Mesenchymal stem cell (in vitro differentiated cells and primary cell): Measurements from ENCODE around the gene PTPRH.

Experiments
- DNase-seq: peaks from one replicate; pipeline ENCODE4 v3.0.0-alpha.2; 2013
- H2AFZ ChIP-seq: one replicate; pipeline ENCODE4 v1.6.1; 2013; ENCODE audit warnings: low read depth, mild to moderate bottlenecking, control low read depth, inconsistent platforms, low read length, moderate library complexity
- H2AK5ac ChIP-seq: 2 replicates; pipeline ENCODE4 v1.6.1; 2013; ENCODE audit warnings: low read length, moderate library complexity, mild to moderate bottlenecking, inconsistent platforms; ENCODE audit not compliant: severe bottlenecking
- H2BK120ac ChIP-seq: one replicate; pipeline ENCODE4 v1.6.1; 2013; ENCODE audit warnings: low read depth, mild to moderate bottlenecking, inconsistent platforms, low read length, moderate library complexity
- H2BK12ac ChIP-seq, 2 experiments: one replicate each; pipeline ENCODE4 v1.6.1; 2013; ENCODE audit warnings: inconsistent platforms in 2 of 2, low read length in 2 of 2, mild to moderate bottlenecking in 2 of 2, moderate library complexity in 2 of 2, control low read depth in 1 of 2
- H2BK15ac ChIP-seq: one replicate; pipeline ENCODE4 v1.6.1; 2013; ENCODE audit warnings: mild to moderate bottlenecking, low read depth, inconsistent platforms; ENCODE audit not compliant: poor library complexity, severe bottlenecking
- H2BK5ac ChIP-seq: 2 replicates; pipeline ENCODE4 v1.6.1; 2013; ENCODE audit warnings: low read depth, mild to moderate bottlenecking, low read length, control low read depth, inconsistent platforms; ENCODE audit not compliant: poor library complexity, severe bottlenecking
- H3K14ac ChIP-seq, 2 experiments: one replicate each; pipeline ENCODE4 v1.6.1; 2013; ENCODE audit warnings: inconsistent platforms in 2 of 2, low read length in 2 of 2, control low read depth in 1 of 2, mild to moderate bottlenecking in 1 of 2, moderate library complexity in 1 of 2
- H3K18ac ChIP-seq, 2 experiments: one replicate each; pipeline ENCODE4 v1.6.1; 2013; ENCODE audit warnings: inconsistent platforms in 2 of 2, low read length in 2 of 2, control low read depth in 1 of 2, low read depth in 1 of 2, mild to moderate bottlenecking in 1 of 2
- H3K23ac ChIP-seq, 2 experiments: one replicate each; pipeline ENCODE4 v1.6.1; 2013; ENCODE audit warnings: inconsistent platforms in 2 of 2, low read length in 2 of 2, mild to moderate bottlenecking in 2 of 2, moderate library complexity in 2 of 2, control low read depth in 1 of 2
- H3K27ac ChIP-seq: 2 replicates; pipeline ENCODE4 v1.5.1; 2013; ENCODE audit warnings: mild to moderate bottlenecking, moderate library complexity, low read length, control low read depth, inconsistent platforms; ENCODE audit not compliant: poor library complexity, severe bottlenecking
- H3K27me3 ChIP-seq, 2 experiments: 2 replicates each; pipeline versions ENCODE4 v1.6.1 to v1.7.0; 2013; ENCODE audit warnings: low read length in 2 of 2, mild to moderate bottlenecking in 2 of 2, moderate library complexity in 2 of 2, control low read depth in 1 of 2, inconsistent platforms in 1 of 2; ENCODE audit not compliant: control insufficient read depth in 1 of 2, insufficient read depth in 1 of 2
- H3K36me3 ChIP-seq, 2 experiments: 2 replicates each; pipeline versions ENCODE4 v1.6.1 to v1.7.0; 2013; ENCODE audit warnings: low read length in 2 of 2, control low read depth in 1 of 2, inconsistent platforms in 1 of 2, low read depth in 1 of 2, mild to moderate bottlenecking in 1 of 2; ENCODE audit not compliant: insufficient read depth in 2 of 2, control insufficient read depth in 1 of 2
- H3K4ac ChIP-seq, 2 experiments: one replicate each; pipeline ENCODE4 v1.6.1; 2013; ENCODE audit warnings: inconsistent platforms in 2 of 2, low read length in 2 of 2, mild to moderate bottlenecking in 2 of 2, moderate library complexity in 2 of 2, control low read depth in 1 of 2, low read depth in 1 of 2
- H3K4me1 ChIP-seq: 2 replicates; pipeline ENCODE4 v1.6.1; 2013; ENCODE audit warnings: low read depth, low read length, control low read depth; ENCODE audit not compliant: control insufficient read depth, insufficient read depth
- H3K4me2 ChIP-seq: 2 replicates; pipeline ENCODE4 v1.6.1; 2013; ENCODE audit warnings: low read length, mild to moderate bottlenecking, inconsistent platforms; ENCODE audit not compliant: poor library complexity, severe bottlenecking
- H3K4me3 ChIP-seq, 2 experiments: 2 replicates each; pipeline versions ENCODE4 v1.5.1 to v1.7.0; 2013; ENCODE audit warnings: low read length in 2 of 2, mild to moderate bottlenecking in 2 of 2, control low read depth in 1 of 2, low read depth in 1 of 2; ENCODE audit not compliant: insufficient read depth in 1 of 2
- H3K79me1 ChIP-seq: replicated peaks from 2 replicates; pipeline ENCODE4 v1.6.1; 2013; ENCODE audit warnings: mild to moderate bottlenecking, control low read depth, low read length, inconsistent platforms; ENCODE audit not compliant: poor library complexity, severe bottlenecking
- H3K9ac ChIP-seq: 2 replicates; pipeline ENCODE4 v1.7.0; 2013; ENCODE audit warnings: mild to moderate bottlenecking, low read length, moderate library complexity
- H3K9me3 ChIP-seq: 2 replicates; pipeline ENCODE4 v1.7.0; 2013; ENCODE audit warnings: mild to moderate bottlenecking, low read length; ENCODE audit not compliant: control insufficient read depth
- H4K8ac ChIP-seq: one replicate; pipeline ENCODE4 v1.6.1; 2013; ENCODE audit warnings: inconsistent platforms, mild to moderate bottlenecking, low read length, moderate library complexity
- H4K91ac ChIP-seq: one replicate; pipeline ENCODE4 v1.6.1; 2013; ENCODE audit warnings: mild to moderate bottlenecking, low read length, inconsistent platforms
- WGBS: methylation state at CpG from one replicate; pipeline ENCODE4 v1.1.7; 2013; ENCODE audit warnings: mixed read lengths; 5-methylcytosine and 5-hydroxymethylcytosine counted together

PTPRH gene

GRCh38 chr19:55178781-55179599, 30.3 kb downstream of the PTPRH start:
- H3K36me3 ChIP-seq: peaks cover 0 to 14% of the 10 kb centered on the region in 2 experiments
- H3K4me1 ChIP-seq: peaks cover 16% of the 10 kb centered on the region
- peak overlapping the region in 1 of 2 experiments; percentile 49 for H3K18ac ChIP-seq
- H3K14ac ChIP-seq: no peak overlapping the region
- no peak overlapping the region for H4K91ac ChIP-seq
- H3K9ac ChIP-seq: peak overlapping the region; percentile 60
- peak overlapping the region; percentile 68 for H2AFZ ChIP-seq
- no peak overlapping the region for H2BK120ac ChIP-seq
- no peak overlapping the region for H2BK12ac ChIP-seq
- no peak overlapping the region for H3K27ac ChIP-seq
- H4K8ac ChIP-seq: no peak overlapping the region
- H2BK5ac ChIP-seq: no peak overlapping the region
- H3K9me3 ChIP-seq: no peaks in the 10 kb centered on the region
- peak overlapping the region; percentile 81 for H3K4me2 ChIP-seq
- H3K4ac ChIP-seq: no peak overlapping the region
- peaks cover 6 to 86% of the 10 kb centered on the region in 2 experiments for H3K27me3 ChIP-seq
- peak; percentile 91 for DNase-seq
- no peak overlapping the region for H3K23ac ChIP-seq
- H2AK5ac ChIP-seq: no peak overlapping the region
- H3K4me3 ChIP-seq: peak overlapping the region; percentile 41 to 68
- no peaks in the 10 kb centered on the region for H3K79me1 ChIP-seq
- no peak overlapping the region for H2BK15ac ChIP-seq
- WGBS: 6% methylated on average over 56 of the region's 61 CpGs

GRCh38 chr19:55176076-55176475, 33.2 kb downstream of the PTPRH start:
- H2BK15ac ChIP-seq: no peak overlapping the region
- H3K23ac ChIP-seq: no peak overlapping the region
- H2BK5ac ChIP-seq: no peak overlapping the region
- no peak for DNase-seq
- no peak overlapping the region for H4K8ac ChIP-seq
- no peak overlapping the region for H3K18ac ChIP-seq
- no peak overlapping the region for H2AK5ac ChIP-seq
- H3K36me3 ChIP-seq: peaks cover 0 to 14% of the 10 kb centered on the region in 2 experiments
- H3K4me3 ChIP-seq: no peak overlapping the region
- H2BK12ac ChIP-seq: no peak overlapping the region
- no peak overlapping the region for H3K4me2 ChIP-seq
- no peak overlapping the region for H2AFZ ChIP-seq
- H3K4ac ChIP-seq: no peak overlapping the region
- no peak overlapping the region for H3K14ac ChIP-seq
- H2BK120ac ChIP-seq: no peak overlapping the region
- H3K9me3 ChIP-seq: no peaks in the 10 kb centered on the region
- H3K27ac ChIP-seq: no peak overlapping the region
- no peak overlapping the region for H4K91ac ChIP-seq
- no peak overlapping the region for H3K9ac ChIP-seq
- peaks cover 28% of the 10 kb centered on the region for H3K4me1 ChIP-seq
- H3K79me1 ChIP-seq: no peaks in the 10 kb centered on the region
- peaks cover 8 to 92% of the 10 kb centered on the region in 2 experiments for H3K27me3 ChIP-seq
- WGBS: 47% methylated on average over 2 of the region's 2 CpGs

DNA sequence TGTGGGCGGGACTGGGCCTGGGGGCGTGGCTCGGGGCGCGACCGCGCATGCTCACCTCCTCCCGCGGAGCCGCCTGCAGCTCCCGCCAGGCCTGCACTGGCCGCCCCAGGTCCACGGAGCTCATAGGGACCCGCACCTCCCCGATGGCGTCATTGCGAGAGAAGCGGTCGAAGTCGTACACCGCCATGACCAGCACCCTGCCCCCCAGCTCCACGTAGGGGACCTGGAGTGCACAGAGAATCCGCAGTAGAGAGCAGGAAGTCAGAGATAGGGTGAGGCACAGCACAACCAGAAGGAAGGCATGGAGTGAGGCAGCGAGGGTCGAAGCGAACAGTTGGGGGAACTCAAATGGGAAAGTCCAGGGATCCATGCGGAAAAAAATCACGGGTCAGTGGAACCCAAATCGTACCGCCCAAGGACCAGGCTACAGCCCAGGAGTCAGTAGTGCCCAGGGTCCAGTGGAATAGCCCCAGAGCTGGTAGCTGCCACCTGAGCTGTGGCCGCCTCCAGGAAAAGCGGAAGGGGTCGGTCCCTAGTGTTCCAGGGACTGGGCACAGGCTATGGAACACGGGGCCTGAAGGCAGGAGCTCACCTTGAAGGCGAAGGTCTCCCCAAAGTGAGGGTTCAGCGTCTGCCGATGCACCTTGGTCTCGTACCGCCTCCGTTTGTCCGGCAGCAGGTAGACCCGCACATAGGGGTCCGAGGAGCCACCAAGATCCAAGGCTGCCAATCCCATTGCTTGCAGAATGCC, 34.0 kb downstream of the PTPRH start:
- no peak overlapping the region for H3K14ac ChIP-seq

More for the DNA sequence above, 34.0 kb downstream of the PTPRH start:
- no peak overlapping the region for H2AK5ac ChIP-seq
- peaks cover 10 to 89% of the 10 kb centered on the region in 2 experiments for H3K27me3 ChIP-seq
- no peak overlapping the region for H2BK5ac ChIP-seq
- no peaks in the 10 kb centered on the region for H3K79me1 ChIP-seq
- no peak overlapping the region for H3K27ac ChIP-seq
- peaks cover 0 to 14% of the 10 kb centered on the region in 2 experiments for H3K36me3 ChIP-seq
- H4K91ac ChIP-seq: no peak overlapping the region
- H3K4me2 ChIP-seq: no peak overlapping the region
- no peak overlapping the region for H2BK12ac ChIP-seq
- H2BK120ac ChIP-seq: no peak overlapping the region
- H3K9me3 ChIP-seq: no peaks in the 10 kb centered on the region
- no peak overlapping the region for H3K4ac ChIP-seq
- H3K4me1 ChIP-seq: peaks cover 28% of the 10 kb centered on the region
- H3K9ac ChIP-seq: no peak overlapping the region
- H3K18ac ChIP-seq: peak overlapping the region in 1 of 2 experiments; percentile 14
- H3K23ac ChIP-seq: no peak overlapping the region
- 62% methylated on average over 43 of the region's 43 CpGs for WGBS
- H4K8ac ChIP-seq: no peak overlapping the region
- H3K4me3 ChIP-seq: no peak overlapping the region
- DNase-seq: no peak
- no peak overlapping the region for H2BK15ac ChIP-seq
- no peak overlapping the region for H2AFZ ChIP-seq
